Caco-2 (cell line): ENCODE measurements around the gene RHBG. TPM values are rescaled to one million over a fixed set of nuclear protein-coding genes. Genes with fewer than 3 reads are reported as not detected.

Source experiments
- BruUV-seq: library from RNA; stranded (reverse); fragments of 400-500 nt; replicated peaks from 2 replicates; lab custom pipeline; 2021; lab: Mats Ljungman, UMichigan
- CTCF ChIA-PET: fragments of 300-600 bp; sonication (Branson Sonifier 250); formaldehyde crosslinking; loops from one replicate; lab custom pipeline; 2022; ENCODE audit warnings: antibody characterized with exemption; lab: Charles Lee
- POLR2A ChIA-PET: fragments of 300-600 bp; sonication (Branson Sonifier 250); formaldehyde crosslinking; loops from one replicate; lab custom pipeline; 2022; ENCODE audit warnings: antibody characterized with exemption; lab: Charles Lee
- DNase-seq, 2 experiments: peaks; one replicate each; pipeline versions ENCODE4 v3.0.0 to v3.0.0-alpha.2; 2020 to 2022
- H3K27me3 ChIP-seq: replicated peaks from 2 replicates; pipeline ENCODE4 v1.6.0; 2011; ENCODE audit warnings: low read length; ENCODE audit not compliant: control insufficient read depth, insufficient read depth
- H3K36me3 ChIP-seq: 2 replicates; pipeline ENCODE4 v1.5.1; 2011; ENCODE audit warnings: low read length; ENCODE audit not compliant: control insufficient read depth, insufficient read depth
- H3K4me1 ChIP-seq: fragments of 250-450 bp; sonication (Bioruptor Pico); 2 replicates; pipeline ENCODE4 v1.5.1; 2020; ENCODE audit warnings: mild to moderate bottlenecking
- H3K4me3 ChIP-seq: 2 replicates; pipeline ENCODE4 v1.5.1; 2011; ENCODE audit warnings: low read depth, mild to moderate bottlenecking, control low read depth, low read length
- H3K9me3 ChIP-seq: fragments of 250-450 bp; sonication (Bioruptor Pico); 2 replicates; pipeline ENCODE4 v1.5.1; 2020; ENCODE audit warnings: mild to moderate bottlenecking, moderate library complexity
- H3K27ac Mint-ChIP-seq: one replicate; pipeline ENCODE4 v1.8.0; 2022; ENCODE audit warnings: mixed read lengths; ENCODE audit not compliant: unreplicated experiment
- H3K27me3 Mint-ChIP-seq: one replicate; pipeline ENCODE4 v1.8.0; 2022; ENCODE audit warnings: mixed read lengths; ENCODE audit not compliant: insufficient read depth, unreplicated experiment
- H3K36me3 Mint-ChIP-seq: one replicate; pipeline ENCODE4 v1.8.0; 2022; ENCODE audit warnings: mild to moderate bottlenecking, mixed read lengths; ENCODE audit not compliant: insufficient read depth, unreplicated experiment
- H3K4me1 Mint-ChIP-seq: one replicate; pipeline ENCODE4 v1.8.0; 2022; ENCODE audit warnings: low read depth, mixed read lengths; ENCODE audit not compliant: unreplicated experiment
- H3K4me3 Mint-ChIP-seq: one replicate; pipeline ENCODE4 v1.8.0; 2022; ENCODE audit warnings: mild to moderate bottlenecking, moderate library complexity, mixed read lengths; ENCODE audit not compliant: unreplicated experiment
- H3K9me3 Mint-ChIP-seq: one replicate; pipeline ENCODE4 v1.8.0; 2022; ENCODE audit warnings: mixed read lengths; ENCODE audit not compliant: unreplicated experiment
- intact Hi-C: fragments of 100-400 bp; cut with micrococcal nuclease; formaldehyde crosslinking; loops from one replicate; pipeline ENCODE4 v1.10.0; 2022; ENCODE audit not compliant: unreplicated experiment
- total RNA-seq: library from RNA; stranded (reverse); gene quantifications from 2 replicates; pipeline ENCODE4 v1.2.3, GENCODE V29; 2022
- TF ChIP-seq, protein P1 (sequence below), 2 experiments: fragments of 200-600 bp in 1 of 2; IDR thresholded peaks; 1 replicate in 1 of 2; 2 replicates in 1 of 2; pipeline versions ENCODE4 v1.5.1 to v1.8.0; 2011 to 2022; ENCODE audit warnings: antibody characterized with exemption in 1 of 2, control low read depth in 1 of 2, inconsistent platforms in 1 of 2, low read depth in 1 of 2, low read length in 1 of 2, mild to moderate bottlenecking in 1 of 2, moderate library complexity in 1 of 2; ENCODE audit not compliant: insufficient read depth in 1 of 2, severe bottlenecking in 1 of 2, unreplicated experiment in 1 of 2

The RHBG gene
- total RNA-seq, 1 experiment from 2014 or later = 6.5 TPM

DNA sequence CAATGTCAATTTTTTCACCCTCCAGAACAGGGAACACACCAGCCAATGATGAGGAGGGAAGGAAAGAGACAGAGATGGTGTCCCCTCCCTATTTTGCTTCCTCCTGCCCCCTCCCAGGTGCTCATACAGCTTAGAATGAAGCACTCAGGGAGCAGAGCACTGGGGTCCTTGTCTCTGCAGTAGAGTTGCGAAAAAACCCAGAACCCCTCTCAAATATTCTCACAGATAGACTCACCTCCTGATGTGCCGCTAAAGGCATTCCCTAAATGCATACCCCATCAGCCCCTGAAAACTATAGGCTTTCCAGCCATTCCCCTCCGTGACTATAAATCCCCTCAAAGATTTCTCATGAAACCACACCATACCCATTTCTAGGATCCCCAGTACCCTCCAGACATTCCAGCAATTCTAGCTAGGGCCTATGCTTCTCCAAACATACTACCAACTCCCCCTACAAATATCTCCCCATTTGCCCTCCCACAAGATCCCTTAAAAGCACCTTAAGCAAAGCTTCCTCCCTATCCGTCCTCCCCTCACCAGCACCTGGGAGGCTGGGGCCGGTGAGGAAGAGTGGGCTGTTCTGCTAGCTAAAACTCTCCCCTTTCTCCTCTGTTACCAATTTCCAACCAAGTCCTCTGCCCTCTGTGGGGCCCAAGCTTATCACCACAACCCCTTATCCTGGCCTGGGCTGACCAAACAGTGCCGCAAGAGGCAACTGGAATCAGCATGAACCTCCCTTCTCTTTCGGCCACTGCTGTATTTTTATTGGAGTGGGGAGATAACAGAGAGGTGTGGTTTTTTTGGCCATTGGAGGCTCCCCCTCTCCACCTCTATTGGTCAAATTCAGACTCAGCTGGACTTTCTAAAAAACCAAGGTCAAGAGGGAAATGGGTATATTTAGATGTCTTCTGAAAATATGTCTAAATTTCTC is 54.7 kb downstream of the RHBG start:
- peaks cover 28% of the 10 kb centered on the region for H3K4me1 ChIP-seq
- TF ChIP-seq, protein P1, sequence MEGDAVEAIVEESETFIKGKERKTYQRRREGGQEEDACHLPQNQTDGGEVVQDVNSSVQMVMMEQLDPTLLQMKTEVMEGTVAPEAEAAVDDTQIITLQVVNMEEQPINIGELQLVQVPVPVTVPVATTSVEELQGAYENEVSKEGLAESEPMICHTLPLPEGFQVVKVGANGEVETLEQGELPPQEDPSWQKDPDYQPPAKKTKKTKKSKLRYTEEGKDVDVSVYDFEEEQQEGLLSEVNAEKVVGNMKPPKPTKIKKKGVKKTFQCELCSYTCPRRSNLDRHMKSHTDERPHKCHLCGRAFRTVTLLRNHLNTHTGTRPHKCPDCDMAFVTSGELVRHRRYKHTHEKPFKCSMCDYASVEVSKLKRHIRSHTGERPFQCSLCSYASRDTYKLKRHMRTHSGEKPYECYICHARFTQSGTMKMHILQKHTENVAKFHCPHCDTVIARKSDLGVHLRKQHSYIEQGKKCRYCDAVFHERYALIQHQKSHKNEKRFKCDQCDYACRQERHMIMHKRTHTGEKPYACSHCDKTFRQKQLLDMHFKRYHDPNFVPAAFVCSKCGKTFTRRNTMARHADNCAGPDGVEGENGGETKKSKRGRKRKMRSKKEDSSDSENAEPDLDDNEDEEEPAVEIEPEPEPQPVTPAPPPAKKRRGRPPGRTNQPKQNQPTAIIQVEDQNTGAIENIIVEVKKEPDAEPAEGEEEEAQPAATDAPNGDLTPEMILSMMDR (IDR thresholded peaks at IDR 0.05; ENCODE audit: insufficient read depth in 1 of 2, low read depth in 1 of 2, low read length in 1 of 2, severe bottlenecking in 1 of 2, unreplicated experiment in 1 of 2) = no peak
- H3K9me3 Mint-ChIP-seq = no peaks in the 10 kb centered on the region
- DNase-seq = no peak
- peaks cover 12% of the 10 kb centered on the region for H3K36me3 Mint-ChIP-seq
- ChIA-PET POLR2A (no interaction called here), CTCF (interaction anchor here (0.5 to 1.6 kb wide), 2 partner anchors 38 to 201 kb away, joined by 3 to 6 read pairs; no protein-coding TSS in a partner anchor)
- intact Hi-C loops = no loop called here
- BruUV-seq = no TSS peak
- H3K9me3 ChIP-seq = no peaks in the 10 kb centered on the region
- H3K4me3 ChIP-seq = no peak overlapping the region
- H3K27ac Mint-ChIP-seq = no peak overlapping the region
- no peaks in the 10 kb centered on the region for H3K36me3 ChIP-seq
- peaks cover 6% of the 10 kb centered on the region for H3K4me1 Mint-ChIP-seq
- H3K27me3 Mint-ChIP-seq = peaks cover 24% of the 10 kb centered on the region
- H3K27me3 ChIP-seq = no peaks in the 10 kb centered on the region; the same call in 1 of the 2 replicates
- H3K4me3 Mint-ChIP-seq = no peak overlapping the region

DNA sequence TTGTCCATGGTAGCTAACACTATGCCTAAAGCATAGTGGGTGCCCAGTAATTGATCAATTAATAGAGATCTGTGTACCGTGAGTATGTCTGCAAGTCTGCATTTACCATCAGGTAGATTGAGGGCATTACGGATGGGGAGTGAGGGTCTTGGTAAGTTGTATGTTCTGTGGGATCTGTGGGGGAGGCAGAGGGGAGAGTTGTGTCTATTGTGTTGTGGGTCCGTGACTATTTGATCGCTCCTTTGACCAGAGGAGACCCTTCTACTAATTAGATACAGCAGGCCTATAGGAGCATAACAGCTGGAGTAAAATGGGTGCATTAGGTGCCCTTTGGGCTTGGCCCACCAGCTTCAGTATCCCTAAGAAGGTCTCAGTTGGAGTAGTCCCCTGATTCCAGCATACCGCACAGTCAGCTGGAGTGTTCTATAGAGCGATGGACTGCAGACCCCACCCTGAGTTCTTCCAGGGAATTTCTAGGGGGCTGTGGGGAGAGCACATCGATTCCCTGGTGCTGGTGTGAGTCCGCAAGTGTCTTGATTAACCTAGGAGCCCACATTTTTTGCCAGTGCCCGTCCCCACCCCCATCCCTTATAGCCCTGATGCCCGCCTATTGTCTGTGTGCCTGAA is 55.9 kb downstream of the RHBG start:
- Mint-ChIP-seq H3K4me3 (no peak overlapping the region), H3K27ac (no peak overlapping the region), H3K9me3 (no peaks in the 10 kb centered on the region), H3K27me3 (peaks cover 29% of the 10 kb centered on the region), H3K4me1 (peaks cover 6% of the 10 kb centered on the region), H3K36me3 (peaks cover 12% of the 10 kb centered on the region)
- Histone ChIP-seq H3K27me3 (no peaks in the 10 kb centered on the region), H3K36me3 (no peaks in the 10 kb centered on the region), H3K9me3 (no peaks in the 10 kb centered on the region), H3K4me1 (peaks cover 24% of the 10 kb centered on the region), H3K4me3 (no peak overlapping the region)
- ChIA-PET POLR2A (interaction anchor here (0.5 kb wide), 1 partner anchor 192 kb away, joined by 4 read pairs; no protein-coding TSS in a partner anchor), CTCF (no interaction called here)
- TF ChIP-seq, protein P1 (IDR thresholded peaks at IDR 0.05; ENCODE audit: insufficient read depth in 1 of 2, low read depth in 1 of 2, low read length in 1 of 2, severe bottlenecking in 1 of 2, unreplicated experiment in 1 of 2) = no peak
- no peak for DNase-seq
- intact Hi-C loops = no loop called here
- no TSS peak for BruUV-seq

DNA sequence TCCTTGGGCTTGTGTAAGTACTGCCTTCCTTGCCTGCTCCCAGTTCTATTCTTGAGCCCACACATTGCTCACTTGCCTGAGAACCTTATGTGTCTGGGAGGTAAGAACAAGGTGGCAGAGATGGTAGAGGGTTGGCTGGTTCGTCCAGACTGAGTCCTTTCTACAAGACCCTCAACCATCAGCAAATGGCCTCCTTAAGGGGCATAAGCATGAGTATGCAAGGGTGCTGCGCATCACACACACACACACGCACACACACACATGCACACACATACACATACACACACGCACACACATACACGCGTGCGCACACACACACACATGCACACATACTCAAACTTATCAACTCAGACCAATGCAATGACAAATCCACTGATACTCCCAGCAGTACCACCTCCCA is 56.9 kb downstream of the RHBG start:
- CTCF ChIA-PET = no interaction called here
- no peak overlapping the region for H3K4me3 Mint-ChIP-seq
- intact Hi-C loops = no loop called here
- Histone ChIP-seq H3K27me3 (no peaks in the 10 kb centered on the region), H3K4me3 (no peak overlapping the region), H3K9me3 (no peaks in the 10 kb centered on the region), H3K4me1 (peaks cover 18% of the 10 kb centered on the region), H3K36me3 (no peaks in the 10 kb centered on the region)
- no peak for DNase-seq
- no peak overlapping the region for H3K27ac Mint-ChIP-seq
- peaks cover 12% of the 10 kb centered on the region for H3K36me3 Mint-ChIP-seq
- H3K27me3 Mint-ChIP-seq = peaks cover 31% of the 10 kb centered on the region
- BruUV-seq = no TSS peak
- POLR2A ChIA-PET = no interaction called here
- peaks cover 6% of the 10 kb centered on the region for H3K4me1 Mint-ChIP-seq
- H3K9me3 Mint-ChIP-seq = no peaks in the 10 kb centered on the region
- TF ChIP-seq, protein P1 (IDR thresholded peaks at IDR 0.05; ENCODE audit: insufficient read depth in 1 of 2, low read depth in 1 of 2, low read length in 1 of 2, severe bottlenecking in 1 of 2, unreplicated experiment in 1 of 2) = no peak
